Eye (tissue), 1 donor: Measurements from ENCODE around the gene C12orf60.
"Not testable (repeated sequence)": the region's sequence is repeated elsewhere in the genome, so short reads cannot be mapped to it uniquely, and the experiment has no call there.

Experiments used
- DNase-seq: peaks from one replicate; pipeline ENCODE4 v3.0.0-alpha.2; 2015

Gene C12orf60, protein sequence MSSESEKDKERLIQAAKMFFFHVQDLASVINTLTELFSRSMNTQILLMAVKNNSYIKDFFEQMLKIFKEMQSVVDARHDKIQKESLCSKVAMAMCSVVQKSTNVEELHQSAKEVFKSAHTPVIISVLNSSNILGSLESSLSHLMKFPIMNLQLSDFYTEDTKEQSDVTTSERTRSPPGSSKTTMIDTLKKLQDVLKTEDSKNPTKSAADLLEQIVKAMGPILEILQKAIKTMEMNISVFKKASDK

DNA sequence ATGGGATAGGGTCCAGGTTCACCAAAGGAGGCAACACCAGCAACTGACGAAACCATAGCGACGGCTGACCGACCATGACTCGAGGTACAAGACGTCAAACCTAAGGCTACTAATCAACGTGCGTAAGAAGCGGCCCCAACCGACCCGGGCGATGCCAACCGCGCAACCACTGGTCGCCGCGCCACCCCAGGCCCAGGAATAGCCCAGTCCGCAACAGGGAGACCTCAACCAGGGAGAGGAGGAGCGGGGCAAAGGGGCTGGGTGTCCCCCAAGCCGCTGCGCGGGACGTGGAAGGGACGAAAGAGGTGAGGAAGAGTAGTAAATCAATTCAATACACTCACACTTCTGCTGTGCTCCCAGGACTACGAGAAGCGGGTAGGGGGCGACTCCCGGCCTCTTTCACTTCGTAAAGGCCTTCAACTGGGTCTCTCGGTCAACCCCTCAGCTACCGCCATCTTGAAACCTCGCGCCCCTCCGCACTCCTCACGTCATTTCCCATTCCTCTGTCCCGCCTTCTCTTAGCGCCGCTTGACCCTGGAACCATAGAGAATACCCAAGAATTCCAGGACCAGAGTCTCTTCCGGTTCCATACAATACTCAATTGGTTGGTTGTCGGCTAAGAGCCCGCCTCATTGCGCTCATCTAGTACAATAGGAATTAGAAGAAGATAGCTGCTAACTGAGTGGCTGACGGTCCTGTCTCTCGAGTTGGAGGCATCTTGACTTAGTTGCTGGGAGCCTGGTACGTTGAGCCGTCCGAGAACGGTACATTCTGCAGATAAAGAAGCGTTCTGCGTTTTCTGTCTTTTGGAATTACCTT, at the start of gene C12orf60, which contains the start of gene WBP11:
Gene C12orf60 (plus strand): TSS at position 660 of the 819 bp plus-strand sequence. CDS start 19,266 bp downstream, outside the sequence.
Gene WBP11 (minus strand): TSS at position 468 of the 819 bp plus-strand sequence. CDS start 2,095 bp downstream, outside the sequence.
- DNase-seq = peak; percentile 99

DNA sequence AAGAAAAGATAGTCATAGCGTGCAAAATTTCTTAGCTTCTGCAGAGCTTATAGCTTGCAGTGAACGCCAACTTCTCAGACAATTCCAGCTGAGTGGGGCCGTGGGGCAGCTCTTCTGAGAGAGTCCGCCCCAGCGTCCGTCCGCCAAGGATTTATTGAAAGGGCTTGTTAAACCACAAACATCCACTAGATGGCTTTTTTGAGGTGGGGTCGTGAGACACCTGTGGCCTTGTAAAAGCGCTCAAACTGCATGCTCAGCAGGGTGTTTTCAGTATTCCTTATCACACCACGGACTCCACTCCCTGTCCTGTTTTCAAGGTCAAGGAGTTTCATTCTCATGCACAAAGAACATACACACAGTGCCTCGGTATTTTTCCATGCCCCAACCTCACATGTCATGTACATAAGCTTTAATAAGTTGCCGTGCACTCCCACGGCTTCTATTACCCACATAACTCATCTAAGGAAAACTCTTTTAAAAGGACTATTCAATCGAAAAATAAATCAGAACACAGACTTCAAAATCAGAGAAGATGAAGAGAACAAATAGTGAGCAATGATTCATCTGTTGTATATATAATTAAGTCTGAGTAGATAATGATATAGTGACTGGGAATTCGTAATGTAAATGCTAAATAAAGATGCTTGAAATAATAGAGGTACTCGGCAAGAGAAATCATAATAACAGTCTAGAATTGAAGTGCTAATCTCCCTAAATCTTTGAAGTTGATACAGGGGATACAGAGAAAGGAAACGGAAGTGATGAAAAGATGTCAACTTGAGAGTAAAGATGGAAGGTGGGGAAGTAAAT, 46.9 kb upstream of the C12orf60 start:
- DNase-seq = peak; percentile 20

DNA sequence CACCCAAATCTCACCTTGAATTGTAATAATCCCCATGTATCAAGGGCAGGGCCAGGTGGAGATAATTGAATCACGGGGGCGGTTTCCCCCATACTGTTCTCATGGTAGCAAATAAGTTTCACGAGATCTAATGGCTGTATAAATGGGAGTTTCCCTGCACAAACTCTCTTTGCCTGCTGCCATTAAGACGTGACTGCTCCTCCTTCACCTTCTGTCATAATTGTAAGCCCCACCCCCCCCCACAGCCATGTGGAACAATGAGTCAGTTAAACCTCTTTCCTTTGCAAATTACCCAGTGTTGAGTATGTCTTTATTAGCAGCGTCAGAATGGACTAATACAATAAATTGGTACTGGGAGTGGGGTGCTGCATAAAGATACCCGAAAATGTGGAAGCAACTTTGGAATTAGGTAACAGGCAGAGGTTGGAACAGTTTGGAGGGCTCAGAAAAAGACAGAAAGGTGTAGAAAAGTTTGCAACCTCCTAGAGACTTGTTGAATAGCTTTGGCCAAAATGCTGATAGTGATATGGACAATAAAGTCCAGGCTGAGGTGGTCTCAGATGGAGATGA, 43.7 kb upstream of the C12orf60 start:
- DNase-seq = not testable (repeated sequence)

DNA sequence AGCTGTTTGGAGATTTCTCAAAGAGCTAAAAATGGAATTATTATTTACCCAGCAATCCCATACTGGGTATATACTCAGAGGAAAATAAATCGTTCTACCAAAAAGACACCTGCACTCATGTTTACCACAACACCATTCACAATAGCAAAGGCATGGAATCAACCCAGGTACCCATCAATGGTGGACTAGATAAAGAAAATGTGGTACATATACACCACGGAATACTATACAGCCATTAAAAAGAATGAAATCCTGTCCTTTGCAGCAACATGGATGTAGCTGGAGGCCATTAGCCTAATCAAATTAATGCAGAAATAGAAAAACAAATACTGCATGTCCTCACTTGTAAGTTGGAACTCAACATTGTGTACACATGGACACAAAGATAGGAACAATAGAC, 38.1 kb upstream of the C12orf60 start:
- no peak for DNase-seq

DNA sequence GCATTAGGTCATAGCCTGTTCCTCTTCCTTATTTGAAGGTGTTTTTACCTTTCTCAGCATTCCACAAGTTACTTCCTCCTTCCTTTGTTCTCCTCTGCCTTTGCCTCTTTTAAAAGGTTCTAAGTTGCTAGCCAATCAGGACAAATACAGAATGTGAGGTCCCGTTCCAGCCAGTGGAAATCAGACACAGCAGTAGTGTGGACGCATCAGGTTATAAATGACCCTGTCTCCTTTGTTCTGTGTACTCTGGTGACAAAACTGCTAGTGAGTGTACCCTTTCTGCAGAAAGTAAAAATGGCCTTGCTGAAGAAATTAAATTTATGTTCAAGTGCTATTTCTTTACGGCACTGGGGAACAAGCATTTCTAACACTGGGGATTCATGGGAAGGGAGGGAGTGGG, 37.5 kb upstream of the C12orf60 start:
- DNase-seq = not testable (repeated sequence)

DNA sequence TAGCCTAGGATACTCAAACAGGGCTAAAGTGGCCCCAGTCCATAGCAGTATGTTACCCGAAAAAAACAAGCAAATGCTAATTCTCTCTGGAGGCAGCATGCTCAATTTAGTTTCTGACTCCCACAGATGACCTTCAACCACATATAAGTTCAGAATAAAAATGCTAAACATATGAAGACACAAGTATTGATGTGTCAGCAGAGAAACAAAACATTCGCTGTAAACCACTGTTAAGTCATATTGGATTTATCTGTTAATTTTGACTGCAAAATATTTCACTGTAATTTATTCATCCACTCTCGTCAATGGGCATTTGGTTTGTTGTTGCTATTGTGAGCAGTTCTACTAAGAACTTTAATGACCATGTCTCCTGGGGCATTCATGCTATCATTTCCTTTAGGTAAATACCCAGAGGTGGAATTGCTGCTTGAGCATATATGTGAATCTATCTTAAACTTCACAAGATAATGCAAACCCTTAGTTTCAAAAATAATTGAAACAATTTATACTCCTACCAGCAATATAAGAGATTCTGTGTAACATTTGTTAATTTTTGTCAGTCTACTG, 36.7 kb upstream of the C12orf60 start:
- no peak for DNase-seq

DNA sequence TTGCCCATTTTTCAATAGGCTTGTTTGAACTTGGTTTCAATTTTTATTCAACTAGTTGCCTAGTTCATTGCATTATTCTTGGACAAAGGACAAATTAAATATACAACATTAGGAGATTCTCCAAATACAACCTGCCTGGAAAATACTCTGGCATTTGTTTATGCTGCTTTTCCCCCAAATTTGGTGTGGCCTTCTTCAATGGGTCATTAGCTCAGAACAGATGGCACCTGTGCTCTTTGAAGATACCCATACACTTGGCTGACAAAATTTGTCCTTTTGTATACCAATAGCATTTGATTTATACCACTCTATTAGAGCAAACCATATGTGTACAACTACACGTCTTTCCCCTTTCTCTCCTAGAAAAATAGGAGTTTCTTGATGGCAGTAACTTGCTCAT, 35.9 kb upstream of the C12orf60 start:
- no peak for DNase-seq

DNA sequence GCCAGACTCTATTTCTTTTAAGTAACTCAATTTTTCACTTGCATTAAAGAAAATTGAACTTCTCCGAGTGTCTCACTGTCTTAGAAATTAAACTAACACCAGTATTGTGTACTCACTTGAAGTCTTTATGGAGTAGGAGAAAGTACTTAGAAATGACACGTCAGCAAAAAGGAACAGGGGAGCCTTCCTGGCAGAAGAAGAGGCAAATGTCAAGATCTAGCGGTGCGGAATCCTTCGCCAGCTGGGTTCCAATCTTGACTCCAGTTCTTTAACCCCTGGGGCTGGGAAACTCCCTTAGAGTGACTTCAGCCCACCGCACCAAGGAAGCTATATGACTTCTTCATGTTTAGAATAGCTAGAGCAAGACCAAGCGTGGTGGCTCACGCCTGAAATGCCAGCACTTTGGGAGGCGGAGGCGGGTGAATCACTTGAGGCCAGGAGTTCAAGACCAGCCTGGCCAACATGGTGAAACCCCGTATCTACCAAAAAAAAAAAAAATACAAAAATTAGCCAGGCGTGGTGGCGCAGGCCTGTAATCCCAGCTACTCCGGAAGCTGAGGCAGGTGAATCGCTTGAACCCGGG, 34.6 kb upstream of the C12orf60 start:
- DNase-seq = peak; percentile 24

DNA sequence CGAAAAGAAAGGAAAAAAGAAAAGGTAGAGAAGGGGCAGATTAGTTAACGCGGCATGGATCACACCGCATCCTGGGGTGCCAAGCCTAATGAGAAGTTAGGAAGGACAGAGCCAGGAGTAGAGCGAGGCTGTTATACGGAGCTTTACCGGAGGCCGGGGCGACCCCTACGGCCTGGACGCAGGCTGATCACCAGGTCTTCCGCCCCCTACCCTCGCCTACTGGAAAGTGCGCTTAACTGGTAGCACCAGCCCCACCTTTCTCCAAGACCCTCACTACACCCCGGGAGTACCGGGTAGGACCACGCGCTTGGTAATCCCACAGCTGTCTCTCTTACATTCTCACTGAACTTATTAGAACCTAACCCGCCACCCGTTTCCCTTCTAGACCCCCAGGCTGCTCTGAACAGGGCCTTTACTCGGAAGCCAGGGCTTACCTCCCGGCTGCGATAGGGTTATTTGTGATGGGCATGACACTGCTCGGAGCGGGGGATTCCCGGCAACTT, 34.0 kb upstream of the C12orf60 start:
- no peak for DNase-seq

DNA sequence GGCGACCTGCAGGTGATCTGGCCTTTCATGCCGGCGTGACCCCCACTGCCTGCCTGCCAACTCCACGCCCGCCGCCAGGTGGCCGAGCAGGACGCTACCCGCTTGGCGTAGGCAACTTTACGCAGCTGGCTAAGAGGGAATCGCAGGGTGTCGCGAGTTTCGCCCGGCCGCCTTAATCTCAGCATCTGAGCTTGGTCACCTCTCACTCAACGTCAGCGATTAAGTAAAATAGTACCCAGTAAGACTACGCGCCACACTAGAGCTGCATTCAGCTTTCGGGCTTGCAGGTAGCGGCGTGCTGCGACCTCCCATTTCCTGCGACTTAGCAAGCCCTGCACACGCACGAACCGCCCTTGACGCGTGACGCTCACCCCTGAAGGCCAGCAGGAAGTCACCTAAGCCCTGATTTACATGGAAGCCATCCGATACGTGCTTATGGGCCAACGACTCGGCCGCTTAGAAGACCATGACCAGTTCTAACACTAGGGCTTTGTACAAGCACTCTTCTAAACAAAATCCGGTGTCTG, 33.4 kb upstream of the C12orf60 start:
- peak; percentile 93 for DNase-seq

DNA sequence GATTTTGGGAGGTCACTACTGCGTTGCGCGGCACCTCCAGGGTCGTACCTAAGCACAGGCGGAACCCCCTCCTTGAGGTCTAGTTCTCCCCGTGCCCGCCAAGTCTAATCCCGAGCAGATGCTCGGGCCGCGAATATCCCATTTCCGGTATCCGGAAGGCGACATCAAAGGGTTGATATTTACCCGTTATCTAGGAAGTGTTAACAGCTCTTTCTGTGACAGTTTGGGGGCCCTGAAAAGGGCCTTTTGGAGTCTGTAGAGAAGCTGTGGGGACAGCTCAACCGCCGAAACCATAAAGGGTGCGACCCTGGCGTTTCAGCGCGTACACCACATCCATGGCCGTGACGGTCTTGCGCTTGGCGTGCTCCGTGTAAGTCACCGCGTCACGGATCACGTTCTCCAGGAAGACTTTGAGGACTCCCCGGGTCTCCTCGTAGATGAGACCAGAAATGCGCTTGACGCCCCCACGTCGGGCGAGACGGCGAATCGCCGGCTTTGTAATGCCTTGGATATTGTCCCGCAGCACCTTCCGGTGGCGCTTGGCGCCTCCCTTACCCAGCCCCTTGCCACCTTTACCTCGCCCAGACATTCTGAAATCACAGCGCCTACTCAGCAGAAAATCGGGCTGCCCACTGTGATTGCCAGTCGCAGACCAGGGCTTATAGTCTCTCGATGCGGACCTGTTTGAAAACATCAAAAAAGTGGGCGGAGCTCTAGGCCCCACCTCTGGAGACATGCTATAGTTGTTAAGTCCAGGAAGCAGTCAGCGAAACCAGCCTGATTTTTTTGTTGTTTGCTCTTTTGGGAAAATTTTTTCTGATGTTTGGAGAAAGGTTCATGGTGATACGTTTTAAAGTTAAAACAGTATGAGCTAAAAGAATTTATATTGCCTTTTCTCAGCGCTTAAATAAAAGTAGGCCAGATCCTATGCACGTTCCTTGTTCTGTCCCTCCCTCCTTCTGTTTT, 32.7 kb upstream of the C12orf60 start:
- peak; percentile 98 for DNase-seq

DNA sequence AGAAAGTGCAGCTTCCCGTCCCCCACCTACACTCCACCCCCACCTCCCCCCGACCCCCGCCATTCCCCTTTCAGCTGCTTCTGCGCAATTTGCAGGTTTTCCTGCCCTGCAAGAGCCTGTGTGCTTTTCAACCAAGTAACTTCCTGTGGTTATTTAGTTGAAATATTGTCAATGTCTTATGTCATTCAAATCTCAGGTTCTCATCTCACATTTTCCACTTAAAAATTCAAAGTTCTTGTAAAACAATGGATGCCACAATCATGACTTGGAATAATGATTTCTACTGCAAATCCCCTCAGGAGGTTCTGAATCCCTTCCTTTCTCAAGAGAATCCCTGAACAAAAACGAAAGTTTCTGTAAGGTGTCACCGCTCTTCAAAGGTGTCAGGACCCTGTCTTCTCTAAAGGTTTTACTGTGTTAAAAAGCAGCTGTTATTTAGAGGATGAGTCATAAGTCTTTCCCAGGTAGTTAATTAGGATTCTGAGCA, 31.8 kb upstream of the C12orf60 start:
- no peak for DNase-seq

DNA sequence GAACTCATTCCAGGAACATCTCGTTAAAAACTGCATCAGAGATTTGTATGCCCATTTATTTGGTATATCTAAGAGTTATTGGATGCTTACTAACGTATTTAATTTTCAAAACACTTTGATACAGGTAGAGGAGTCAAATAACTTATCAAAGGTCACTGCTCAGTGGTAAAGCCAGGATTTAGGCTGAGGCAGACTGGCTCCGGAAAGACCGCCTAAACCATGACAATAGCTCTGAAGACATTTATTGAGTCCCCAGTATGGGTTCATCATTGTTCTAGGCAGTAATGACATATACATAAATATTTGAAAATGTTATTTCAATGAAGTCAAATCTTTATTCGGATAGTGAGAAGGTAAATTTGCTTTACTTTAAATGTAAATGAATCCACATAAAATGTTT, 30.5 kb upstream of the C12orf60 start:
- no peak for DNase-seq

DNA sequence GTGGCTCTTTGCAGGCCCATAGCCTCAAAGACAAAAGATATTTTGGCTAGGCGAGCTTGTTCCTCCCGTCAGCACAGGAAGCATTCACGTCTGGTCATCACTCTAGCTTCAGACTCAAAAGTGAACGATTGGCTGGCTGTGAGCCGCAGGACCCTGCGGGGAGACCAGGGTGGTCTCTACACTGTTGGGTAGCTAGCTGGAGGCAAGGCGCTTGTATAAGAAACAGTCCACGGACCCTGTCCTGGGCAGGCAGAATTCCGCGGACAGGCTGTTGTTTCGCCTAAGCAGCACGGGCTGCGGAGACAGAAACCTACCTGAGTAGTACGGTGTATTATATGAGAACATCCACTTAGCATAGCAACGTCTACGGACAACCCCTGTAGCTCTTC, 29.8 kb upstream of the C12orf60 start:
- no peak for DNase-seq

DNA sequence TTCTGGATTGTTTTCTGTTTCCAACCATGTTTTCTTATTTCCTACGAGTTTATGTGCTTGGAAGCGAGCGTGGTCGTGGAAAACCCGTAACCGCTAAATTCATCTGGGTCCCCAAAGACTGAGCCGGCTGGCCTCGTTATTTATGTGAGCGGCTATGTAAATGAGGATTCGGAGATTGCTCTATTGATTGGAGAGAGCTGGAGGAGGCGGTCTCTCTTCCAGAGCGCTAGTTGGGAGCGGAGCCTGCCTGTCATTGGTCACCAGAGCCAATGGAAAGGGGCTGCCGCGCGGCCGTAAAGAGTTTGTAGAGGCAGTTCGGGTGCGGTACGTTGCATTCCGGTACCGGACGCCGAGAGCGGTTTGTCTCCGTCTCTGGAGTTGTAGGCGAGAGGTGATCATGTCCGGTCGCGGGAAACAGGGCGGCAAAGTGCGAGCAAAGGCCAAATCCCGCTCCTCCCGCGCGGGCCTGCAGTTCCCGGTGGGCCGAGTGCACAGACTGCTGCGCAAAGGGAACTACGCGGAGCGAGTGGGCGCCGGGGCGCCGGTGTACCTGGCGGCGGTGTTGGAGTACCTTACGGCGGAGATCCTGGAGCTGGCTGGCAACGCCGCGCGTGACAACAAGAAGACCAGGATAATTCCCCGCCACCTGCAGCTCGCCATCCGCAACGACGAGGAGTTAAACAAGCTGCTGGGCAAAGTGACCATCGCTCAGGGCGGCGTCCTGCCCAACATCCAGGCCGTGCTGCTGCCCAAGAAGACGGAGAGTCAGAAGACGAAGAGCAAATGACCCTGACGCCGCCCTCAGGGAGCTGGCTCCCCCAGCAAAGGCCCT, 29.2 kb upstream of the C12orf60 start:
- DNase-seq = peak; percentile 98

DNA sequence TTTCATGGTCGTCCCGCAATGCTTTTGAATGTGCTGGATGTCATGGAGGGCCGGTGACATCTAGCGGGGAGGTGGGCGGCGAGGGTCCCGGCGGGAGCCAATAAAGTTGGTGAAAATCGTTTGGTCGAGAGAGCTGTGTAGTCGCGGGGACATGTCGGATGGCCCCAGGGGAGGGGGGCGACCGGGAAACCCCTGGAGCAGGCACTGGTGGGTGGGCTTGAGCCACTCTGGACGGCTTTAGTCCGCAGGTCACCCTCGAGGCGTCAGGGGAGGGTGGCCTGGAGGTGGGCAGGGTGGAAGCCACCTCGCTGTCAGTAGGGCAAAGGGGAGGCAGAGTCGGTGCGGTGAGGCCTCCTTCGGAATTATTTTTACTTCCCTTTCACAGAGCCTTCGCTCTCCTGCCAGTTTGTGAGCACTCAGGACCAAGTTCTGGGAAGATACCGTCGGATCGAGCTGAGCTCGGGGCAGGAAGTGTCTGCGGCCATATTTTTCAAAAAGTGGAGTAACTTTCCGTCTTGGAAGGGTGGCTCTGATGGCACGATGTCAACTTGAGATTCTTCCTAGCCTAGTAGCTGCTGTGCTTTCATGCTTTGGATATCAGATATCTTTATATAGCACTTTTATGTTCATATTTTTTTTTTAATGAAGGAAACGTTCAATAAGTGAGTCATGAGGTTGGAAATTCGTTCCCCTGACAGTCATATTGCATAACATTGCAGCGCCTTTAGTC, 28.4 kb upstream of the C12orf60 start:
- DNase-seq = peak; percentile 58

DNA sequence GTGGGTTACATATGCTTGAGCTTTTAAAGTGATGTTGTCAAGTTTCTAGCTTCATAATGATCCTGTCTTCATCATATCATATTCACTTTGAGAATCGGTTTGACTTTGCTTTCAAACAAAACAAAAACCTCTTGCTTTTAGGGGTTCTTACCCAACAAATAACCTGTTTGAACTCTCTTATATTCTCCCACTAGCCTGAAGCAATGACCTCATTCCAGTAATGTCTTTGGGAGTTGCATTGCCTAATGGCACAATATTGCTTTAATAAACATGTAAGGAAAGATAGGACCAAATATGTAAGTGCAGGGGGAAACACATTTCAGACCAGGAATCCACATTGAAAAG, 27.9 kb upstream of the C12orf60 start:
- DNase-seq = peak; percentile 37

DNA sequence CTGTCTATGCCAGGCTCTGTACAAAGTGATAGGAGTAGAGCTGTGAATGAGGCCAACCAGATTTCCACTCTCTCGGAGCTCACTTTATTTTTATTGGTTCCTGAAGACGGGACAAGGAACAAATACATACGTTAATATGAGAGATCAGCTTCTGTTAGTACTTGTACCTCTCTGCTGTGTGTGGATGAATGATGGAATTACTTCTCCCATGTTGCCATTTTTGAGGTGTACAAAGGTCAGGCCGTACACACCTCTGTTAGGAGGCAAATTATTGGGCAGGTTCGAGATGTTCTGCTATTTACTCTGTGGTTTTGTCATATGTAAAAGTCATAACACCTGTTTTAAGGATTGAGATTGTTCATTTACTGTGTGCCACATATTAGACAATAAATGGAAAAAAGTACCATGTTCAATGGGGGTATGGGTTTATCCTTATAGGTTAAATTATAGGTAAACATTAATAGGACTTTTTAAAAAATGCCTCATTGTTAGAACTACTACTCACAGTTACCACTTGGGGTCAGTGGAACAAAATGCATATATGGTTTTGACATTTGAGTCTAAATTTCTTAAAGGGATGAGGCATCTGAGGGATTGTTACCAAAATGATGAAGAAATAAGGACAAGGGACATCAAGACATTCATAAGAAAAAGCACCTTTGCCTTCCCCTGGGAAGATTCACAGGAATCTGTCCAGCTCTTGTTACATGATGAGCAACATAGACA, 27.1 kb upstream of the C12orf60 start:
- DNase-seq = peak; percentile 10
